ENCODE measurements around the gene SLC5A7. TPM values are rescaled to one million over a fixed set of nuclear protein-coding genes. Genes with fewer than 3 reads are reported as not detected.
A peak's percentile ranks its signal among the peaks of the same experiment; 100 is the strongest.

SLC5A7 gene
- polyA plus RNA-seq, 2 of the 4 experiments (the other 2 are of a cell fraction) = not detected

GRCh38 chr2:108031471-108031941 lies 45.2 kb downstream of the SLC5A7 start:
- DNase-seq (ENCODE audit: low read depth in 1 of 2, low spot score in 1 of 2) = no peak
- H3K4me2 ChIP-seq = no peak overlapping the region
- WGBS (ENCODE audit: missing lambda C conversion rate) = 100% methylated on average over 1 of the region's 23 CpGs
- H3K4me3 ChIP-seq = no peak overlapping the region
- TF ChIP-seq HES2 (IDR thresholded peaks at IDR 0.05) (no peak), EHMT2 (IDR thresholded peaks at IDR 0.05; ENCODE audit: low read depth) (no peak), ZSCAN20 (CRISPR knock-in tag; IDR thresholded peaks at IDR 0.05) (no peak), CEBPB (IDR thresholded peaks at IDR 0.05) (no peak), CHD4 (IDR thresholded peaks at IDR 0.05; ENCODE audit: borderline replicate concordance) (no peak), ZC3H11A (IDR thresholded peaks at IDR 0.05) (no peak), CBX2 (IDR thresholded peaks at IDR 0.05; ENCODE audit: borderline replicate concordance, low read depth) (no peak), ZFP36 (IDR thresholded peaks at IDR 0.05; ENCODE audit: borderline replicate concordance, partially characterized antibody) (no peak), RNF2 (IDR thresholded peaks at IDR 0.05; ENCODE audit: borderline replicate concordance, low read depth) (no peak), SREBF2 (IDR thresholded peaks at IDR 0.05) (no peak), HOXB13 (CRISPR knock-in tag; IDR thresholded peaks at IDR 0.05; ENCODE audit: low read depth) (no peak), ESRRA (IDR thresholded peaks at IDR 0.05; ENCODE audit: borderline replicate concordance, low read length) (no peak), POLR2A (IDR thresholded peaks at IDR 0.05; ENCODE audit: low read length) (no peak), REST (IDR thresholded peaks at IDR 0.05) (no peak), JUNB (IDR thresholded peaks at IDR 0.05) (no peak)
- FAIRE-seq = no peak
- H3K4me1 ChIP-seq = no peaks in the 10 kb centered on the region
- no peak overlapping the region for H3K27ac ChIP-seq
- no peak for ATAC-seq
- H3K9me3 ChIP-seq = no peaks in the 10 kb centered on the region
- CTCF ChIA-PET = no interaction called here
- POLR2A ChIA-PET = no interaction called here

GRCh38 chr2:108034843-108035242 lies 48.5 kb downstream of the SLC5A7 start:
- TF ChIP-seq RAD21 (conservative IDR thresholded peaks at IDR 0.05 in 1 of 2, IDR thresholded peaks at IDR 0.05 in 1 of 2) = peak; percentile 28 to 58; a peak in 3 of 5 replicates
- TF ChIP-seq CTCF (IDR thresholded peaks at IDR 0.05) = peak; percentile 23
- no peak for TF ChIP-seq ZSCAN20 (CRISPR knock-in tag; IDR thresholded peaks at IDR 0.05)
- H3K4me3 ChIP-seq = no peak overlapping the region
- ATAC-seq (no peak), FAIRE-seq (no peak), DNase-seq (ENCODE audit: low read depth in 1 of 2, low spot score in 1 of 2) (no peak)
- no peak overlapping the region for H3K27ac ChIP-seq
- POLR2A ChIA-PET = no interaction called here
- no peaks in the 10 kb centered on the region for H3K4me1 ChIP-seq
- CTCF ChIA-PET = interaction anchor here (0.6 kb wide), 1 partner anchor 13 kb away, joined by 3 read pairs; no protein-coding TSS in a partner anchor
- no peak overlapping the region for H3K4me2 ChIP-seq
- no peaks in the 10 kb centered on the region for H3K9me3 ChIP-seq

- no peaks in the 10 kb centered on the region for H3K4me1 ChIP-seq
- WGBS (ENCODE audit: missing lambda C conversion rate) = 3% methylated on average over 5 of the region's 5 CpGs
- DNase-seq (ENCODE audit: low read depth in 1 of 2, low spot score in 1 of 2) (no peak), FAIRE-seq (no peak), ATAC-seq (no peak)
- ChIA-PET POLR2A (no interaction called here), CTCF (no interaction called here)
- TF ChIP-seq TFCP2L1 (CRISPR knock-in tag; IDR thresholded peaks at IDR 0.05) (no peak), POLR2AphosphoS2 (conservative IDR thresholded peaks at IDR 0.05; ENCODE audit: low read length) (no peak), EP300 (IDR thresholded peaks at IDR 0.05) (no peak), JUN (IDR thresholded peaks at IDR 0.05) (no peak), ZC3H11A (IDR thresholded peaks at IDR 0.05) (no peak), HOXA7 (CRISPR knock-in tag; IDR thresholded peaks at IDR 0.05) (no peak), FOSL2 (IDR thresholded peaks at IDR 0.05) (no peak), FOSL2 (CRISPR knock-in tag; IDR thresholded peaks at IDR 0.05) (no peak), FOSB (CRISPR knock-in tag; IDR thresholded peaks at IDR 0.05) (no peak), BCL3 (IDR thresholded peaks at IDR 0.05) (no peak), BHLHE40 (IDR thresholded peaks at IDR 0.05; ENCODE audit: low read depth, low read length) (no peak), NR3C1 (IDR thresholded peaks at IDR 0.05) (no peak)
- H3K9me3 ChIP-seq = no peaks in the 10 kb centered on the region; the same call in 2 of the 3 replicates
- no peak overlapping the region for H3K4me2 ChIP-seq
- H3K27ac ChIP-seq = no peak overlapping the region
- H3K4me3 ChIP-seq = no peak overlapping the region
Observed at GRCh38 chr2:108048752-108049151, 62.4 kb downstream of the SLC5A7 start.

Measured in A549 (cell line).